ENCODE measurements around the gene KRT14.

Gene KRT14

DNA sequence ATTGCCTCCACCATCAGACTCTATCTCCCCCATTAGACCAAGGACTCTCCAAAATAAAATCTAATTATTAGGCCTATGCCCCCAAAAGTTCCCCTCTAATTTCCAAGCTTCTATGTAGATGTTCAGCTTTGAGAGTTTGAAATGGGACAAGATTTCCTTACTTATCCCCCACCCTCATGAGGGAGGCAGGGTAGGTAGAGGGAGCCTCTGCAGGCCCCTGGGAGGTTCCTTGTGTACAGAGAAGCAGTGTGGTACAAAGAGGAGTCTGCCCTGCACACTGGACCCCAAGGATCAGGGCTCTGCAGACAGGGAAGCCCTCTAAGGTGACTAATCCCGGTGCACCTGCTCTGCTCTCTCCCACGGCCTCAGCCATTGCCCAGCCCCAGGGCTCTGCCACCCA lies 35.2 kb upstream of the KRT14 start:
- TF ChIP-seq, protein P1, sequence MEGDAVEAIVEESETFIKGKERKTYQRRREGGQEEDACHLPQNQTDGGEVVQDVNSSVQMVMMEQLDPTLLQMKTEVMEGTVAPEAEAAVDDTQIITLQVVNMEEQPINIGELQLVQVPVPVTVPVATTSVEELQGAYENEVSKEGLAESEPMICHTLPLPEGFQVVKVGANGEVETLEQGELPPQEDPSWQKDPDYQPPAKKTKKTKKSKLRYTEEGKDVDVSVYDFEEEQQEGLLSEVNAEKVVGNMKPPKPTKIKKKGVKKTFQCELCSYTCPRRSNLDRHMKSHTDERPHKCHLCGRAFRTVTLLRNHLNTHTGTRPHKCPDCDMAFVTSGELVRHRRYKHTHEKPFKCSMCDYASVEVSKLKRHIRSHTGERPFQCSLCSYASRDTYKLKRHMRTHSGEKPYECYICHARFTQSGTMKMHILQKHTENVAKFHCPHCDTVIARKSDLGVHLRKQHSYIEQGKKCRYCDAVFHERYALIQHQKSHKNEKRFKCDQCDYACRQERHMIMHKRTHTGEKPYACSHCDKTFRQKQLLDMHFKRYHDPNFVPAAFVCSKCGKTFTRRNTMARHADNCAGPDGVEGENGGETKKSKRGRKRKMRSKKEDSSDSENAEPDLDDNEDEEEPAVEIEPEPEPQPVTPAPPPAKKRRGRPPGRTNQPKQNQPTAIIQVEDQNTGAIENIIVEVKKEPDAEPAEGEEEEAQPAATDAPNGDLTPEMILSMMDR (IDR thresholded peaks at IDR 0.05): no peak

DNA sequence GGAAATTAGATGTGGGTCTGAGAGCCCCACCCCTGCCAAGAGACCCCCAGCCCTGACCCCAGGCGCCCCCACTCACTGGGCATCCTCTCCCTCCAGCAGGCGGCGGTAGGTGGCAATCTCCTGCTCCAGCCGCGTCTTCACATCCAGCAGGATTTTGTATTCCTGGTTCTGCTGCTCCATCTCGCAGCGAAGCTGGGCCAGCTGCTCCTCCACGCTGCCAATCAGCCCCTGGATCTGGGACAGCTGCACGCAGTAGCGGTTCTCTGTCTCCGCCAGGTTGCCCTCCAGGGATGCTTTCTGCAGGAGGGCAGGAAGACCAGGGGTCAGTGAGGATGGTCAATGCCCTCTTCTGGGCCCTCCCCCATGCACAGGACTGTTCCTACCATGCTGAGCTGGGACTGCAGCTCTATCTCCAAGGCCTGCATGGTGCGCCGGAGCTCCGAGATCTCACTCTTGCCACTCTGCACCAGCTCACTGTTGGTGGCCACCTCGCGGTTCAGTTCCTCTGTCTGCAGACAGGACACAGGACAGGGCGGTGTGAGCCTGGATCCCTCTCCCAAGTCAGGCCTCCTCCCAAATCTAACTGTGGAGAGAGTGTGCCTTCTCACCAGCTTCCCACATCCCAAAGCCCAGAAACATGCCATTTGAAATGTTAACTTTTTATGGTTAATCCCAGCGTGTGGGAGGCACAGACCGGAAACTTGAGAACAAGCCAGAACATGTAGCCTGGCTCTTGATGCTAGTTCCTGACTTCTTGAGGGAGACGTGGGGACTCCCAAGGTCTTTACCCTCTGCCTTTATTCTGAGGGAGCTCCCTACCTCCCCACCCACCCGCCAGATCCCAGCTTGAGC lies 34.1 kb upstream of the KRT14 start:
- TF ChIP-seq, protein P1 (IDR thresholded peaks at IDR 0.05): no peak

DNA sequence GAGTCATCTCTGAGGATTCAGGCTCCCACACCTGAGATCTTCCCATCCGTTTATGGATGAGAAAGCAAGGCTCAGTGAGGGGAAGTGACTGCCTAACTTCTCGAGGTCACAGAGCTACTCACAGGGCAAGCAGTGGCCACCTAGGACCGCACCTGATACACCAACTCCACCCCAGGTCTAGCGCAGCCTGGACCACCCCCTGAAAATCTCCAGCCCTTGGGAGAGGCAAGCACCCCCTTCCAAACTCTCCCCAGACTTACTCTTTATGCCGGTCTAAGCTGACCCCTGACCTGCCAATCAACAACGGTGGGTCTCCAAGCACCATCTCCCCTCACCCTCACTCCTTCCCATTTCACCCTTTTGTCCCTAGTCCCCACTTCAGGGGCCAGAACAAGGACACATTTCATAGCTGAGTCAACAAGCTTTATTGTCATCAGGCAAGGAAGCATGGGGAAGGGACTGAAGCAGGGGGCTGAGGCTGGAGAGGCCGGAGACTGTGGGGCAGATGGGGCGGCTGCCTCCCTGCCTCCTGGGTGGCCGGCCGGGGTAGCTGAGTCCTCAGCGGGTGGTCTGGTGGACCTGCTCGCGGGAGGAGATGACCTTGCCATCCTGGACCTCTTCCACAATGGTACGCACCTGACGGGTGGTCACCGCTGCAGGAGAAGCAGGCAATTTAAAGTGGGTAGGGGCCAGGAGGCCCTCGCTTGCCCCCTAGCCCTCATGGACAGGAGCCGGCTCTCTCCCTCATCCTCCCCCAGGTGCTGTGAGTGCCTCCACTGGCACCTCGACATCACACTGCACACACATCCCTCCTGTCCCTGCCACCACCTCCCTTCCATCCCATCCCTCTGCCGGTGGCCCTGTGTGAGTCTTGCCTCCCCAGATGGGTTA lies 32.6 kb upstream of the KRT14 start:
- TF ChIP-seq, protein P1 (IDR thresholded peaks at IDR 0.05): no peak

DNA sequence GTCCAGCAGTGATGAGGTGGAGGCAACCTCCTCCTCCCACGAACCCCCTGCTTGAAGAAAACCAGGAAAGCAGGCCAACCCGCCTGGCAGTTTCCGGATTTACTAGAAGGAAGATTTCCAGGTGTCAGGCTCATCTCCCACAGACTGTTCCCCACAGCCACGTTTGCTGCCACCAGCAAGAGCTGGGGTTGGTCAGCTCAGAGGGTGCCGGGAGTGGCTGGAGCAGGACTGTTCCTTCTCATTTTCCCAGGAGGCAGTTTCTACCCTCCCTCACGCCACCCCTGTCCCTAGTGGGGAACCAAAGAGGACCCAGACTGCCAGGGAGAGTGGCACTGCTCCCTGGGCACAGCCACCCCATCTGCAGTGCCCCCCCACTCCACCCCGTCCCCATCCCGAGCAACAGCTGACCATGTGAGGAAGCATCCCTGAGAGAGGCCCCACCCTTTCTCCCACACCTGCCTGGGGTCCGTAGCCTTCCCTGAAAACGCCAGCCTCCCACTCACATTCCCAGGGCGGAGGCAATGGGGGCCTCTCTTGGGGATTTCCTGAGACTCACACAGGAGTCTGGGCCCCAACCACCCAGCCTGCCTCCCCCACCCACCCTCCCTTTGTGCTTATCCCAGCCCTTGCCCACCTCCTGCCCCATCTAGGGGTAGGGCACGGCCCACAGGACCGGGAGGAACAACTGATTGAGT lies 31.8 kb upstream of the KRT14 start:
- TF ChIP-seq, protein P1 (IDR thresholded peaks at IDR 0.05): no peak

DNA sequence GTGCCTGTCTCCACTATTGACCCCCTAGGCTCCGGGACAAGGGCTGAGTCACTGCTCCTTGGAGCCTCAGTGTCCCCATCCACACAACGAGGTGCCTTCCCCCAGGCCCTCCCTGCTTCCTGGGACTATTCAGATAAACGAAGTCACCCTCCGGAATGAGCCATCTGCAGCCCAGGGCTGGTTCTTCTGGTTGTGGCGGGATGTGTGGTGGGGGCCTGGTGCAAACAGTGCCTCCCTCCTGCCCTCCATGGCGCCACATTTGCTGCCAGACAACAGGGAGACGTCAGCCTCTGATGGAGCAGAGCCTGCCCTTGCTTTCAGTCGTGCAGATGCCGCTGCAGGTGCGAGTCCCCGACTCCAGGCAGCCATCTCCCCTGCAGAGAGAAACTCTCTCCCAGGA lies 31.0 kb upstream of the KRT14 start:
- TF ChIP-seq, protein P1 (IDR thresholded peaks at IDR 0.05): no peak

DNA sequence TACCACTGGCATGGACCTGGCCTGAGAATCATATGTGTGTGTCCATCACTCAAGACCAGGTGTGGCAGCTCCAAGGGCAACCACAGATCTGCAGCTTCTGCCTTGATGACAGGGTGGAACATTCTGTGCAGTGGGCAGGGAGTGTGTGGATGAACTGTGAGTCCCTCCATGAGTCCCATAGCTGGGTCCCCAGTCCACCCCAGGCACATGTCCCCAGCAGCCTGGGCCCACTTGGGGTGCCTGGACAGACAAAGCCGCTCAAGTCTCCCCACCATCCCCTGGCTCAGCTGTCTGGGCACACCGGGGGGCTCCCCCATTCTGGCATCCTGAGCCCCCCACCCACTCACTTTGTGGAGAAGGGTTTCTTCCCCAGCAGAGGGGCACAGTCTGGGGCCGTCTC lies 30.4 kb upstream of the KRT14 start:
- TF ChIP-seq, protein P1 (IDR thresholded peaks at IDR 0.05): no peak

DNA sequence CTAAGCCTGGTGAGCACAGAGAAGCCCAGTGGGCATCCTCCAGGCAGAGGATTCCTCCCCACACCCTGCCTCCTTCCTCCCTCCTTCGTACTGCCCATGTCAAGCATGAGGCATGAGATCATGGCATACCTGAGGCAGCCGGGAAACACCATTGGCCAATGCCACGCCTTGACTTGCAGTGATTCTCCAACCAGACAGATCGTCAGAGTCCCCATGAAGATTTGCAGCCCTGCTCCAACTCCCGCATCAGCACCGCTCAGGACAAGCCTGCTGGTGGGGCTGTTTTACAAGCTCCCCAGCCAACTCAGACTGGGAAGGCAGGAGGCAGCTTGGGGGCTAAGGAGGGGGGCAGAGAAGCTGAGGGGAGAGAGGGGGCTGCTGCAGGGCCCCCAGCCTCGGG lies 28.8 kb upstream of the KRT14 start:
- TF ChIP-seq, protein P1 (IDR thresholded peaks at IDR 0.05): no peak

All from LNCAP (cell line).